Activated CD4-positive, alpha-beta T cell treated with anti-CD3 and anti-CD28 coated beads, Interleukin-2, amount 50 U/mL, for 48 hours (primary cell): ENCODE data around the gene KDM6A.
"Not testable (repeated sequence)": the region's sequence is repeated elsewhere in the genome, so short reads cannot be mapped to it uniquely, and the experiment has no call there.

ENCODE experiments used
- DNase-seq, 2 experiments: peaks; one replicate each; pipeline ENCODE4 v3.0.0-alpha.2; 2020

KDM6A gene

DNA sequence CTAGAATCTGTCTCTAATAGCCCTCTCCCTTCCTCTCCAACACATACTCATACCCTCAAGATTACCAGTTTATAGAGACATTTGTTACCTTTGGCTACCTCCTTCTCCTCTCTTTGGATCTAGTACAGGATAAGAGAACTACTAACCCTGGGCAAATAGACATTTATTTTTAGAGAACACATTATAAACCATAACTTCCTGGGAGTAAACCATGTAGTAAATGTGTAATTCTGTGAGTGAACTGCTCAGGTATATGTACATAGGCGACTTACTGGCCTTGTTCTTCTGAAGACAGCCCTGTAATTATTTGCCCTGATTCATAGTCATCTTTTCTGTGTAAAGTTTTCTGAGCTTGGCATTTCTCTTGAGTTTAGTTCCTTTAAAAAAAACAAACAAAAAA, 94.2 kb downstream of the KDM6A start:
- DNase-seq, result no peak

GRCh38 chrX:44970709-44971108, 97.7 kb downstream of the KDM6A start:
- DNase-seq, result no peak

DNA sequence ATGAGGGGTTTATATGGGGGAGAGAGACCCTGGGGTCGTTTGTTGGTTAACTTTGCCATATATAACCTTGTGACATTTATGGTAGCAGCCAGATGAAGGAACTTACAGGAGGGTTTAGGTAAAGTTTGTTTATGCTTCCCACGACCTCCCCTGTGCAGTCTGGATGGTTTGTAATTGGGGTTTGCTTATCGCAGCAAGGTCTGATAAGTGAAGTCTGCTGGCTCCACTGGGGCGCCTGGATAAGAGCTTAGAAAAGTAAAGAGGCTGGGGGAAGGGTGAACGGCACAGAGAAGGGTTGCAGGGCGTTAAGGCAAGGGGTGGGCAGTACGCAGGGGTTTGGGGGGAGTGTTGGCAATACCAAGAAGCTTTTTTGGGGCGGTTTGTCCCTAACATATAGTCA, 98.7 kb downstream of the KDM6A start:
- DNase-seq, result no peak

- no peak for DNase-seq
These were observed 99.1 kb downstream of the KDM6A start for GRCh38 chrX:44972132-44972531.

DNA sequence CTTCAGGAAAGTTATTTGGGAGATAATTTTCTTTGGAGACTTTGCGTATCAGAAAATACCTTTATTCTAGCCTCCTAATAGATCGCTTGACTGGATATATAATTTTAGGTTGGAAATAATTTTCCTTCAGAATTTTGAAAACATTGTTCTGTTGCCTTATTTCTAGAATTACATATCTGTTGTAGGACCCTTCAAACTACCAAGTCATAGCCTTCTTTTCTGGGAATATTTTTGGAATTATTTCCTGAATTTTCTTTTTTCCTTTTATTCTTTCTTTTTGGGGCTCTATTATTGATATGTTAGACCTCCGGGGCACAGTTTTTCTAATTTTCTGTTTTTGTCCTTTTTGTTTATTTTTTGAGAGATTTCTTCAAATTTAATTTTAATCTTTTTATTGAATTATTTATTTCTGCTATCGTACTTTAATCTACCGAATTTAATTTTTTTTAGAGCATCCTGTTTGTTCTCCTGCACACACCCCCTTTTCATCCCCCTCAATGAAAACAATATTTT, 100.5 kb downstream of the KDM6A start:
- DNase-seq, result no peak

DNA sequence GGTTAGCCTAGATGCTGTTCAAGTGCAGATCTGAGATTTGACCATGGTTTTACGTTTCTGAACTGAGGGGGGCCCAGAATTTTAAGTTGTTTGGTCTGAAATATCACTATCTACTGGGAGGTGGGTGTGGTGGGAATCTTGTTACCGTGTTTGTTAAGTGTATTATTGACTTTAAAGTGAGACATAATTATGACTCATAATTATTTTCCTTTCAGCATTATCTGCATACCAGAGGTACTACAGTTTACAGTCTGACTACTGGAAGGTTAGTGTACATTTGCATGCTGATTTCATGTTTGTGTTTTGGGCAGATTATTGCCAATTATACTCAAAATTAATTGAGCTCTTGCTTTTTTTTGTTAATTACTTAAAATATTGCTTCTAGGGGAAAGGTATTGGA, 101.5 kb downstream of the KDM6A start:
- DNase-seq, result no peak

- no peak for DNase-seq
These were observed 102.8 kb downstream of the KDM6A start for GRCh38 chrX:44975666-44976263.

GRCh38 chrX:44978976-44979375, 106.0 kb downstream of the KDM6A start:
- no peak for DNase-seq

GRCh38 chrX:44980403-44980802, 107.4 kb downstream of the KDM6A start:
- no peak for DNase-seq

DNA sequence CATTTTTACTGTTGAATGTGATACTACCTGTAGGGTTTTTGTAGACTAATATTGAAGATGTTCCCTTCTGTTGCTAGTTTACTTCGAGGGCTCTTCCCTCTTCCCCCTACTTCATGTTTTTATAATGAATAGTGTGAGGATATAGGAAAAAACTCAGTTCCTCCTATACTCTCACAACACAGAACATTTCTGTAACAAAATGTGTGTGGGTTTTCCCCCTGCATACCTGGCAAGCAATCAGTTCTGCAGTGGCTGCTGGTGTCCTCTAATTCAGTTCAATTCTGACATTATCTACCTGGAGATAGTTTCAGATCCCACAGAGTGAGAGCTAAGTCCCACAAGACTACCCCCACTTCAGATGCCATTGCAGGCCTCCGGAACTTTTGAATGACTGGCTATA, 107.9 kb downstream of the KDM6A start:
- no peak for DNase-seq

GRCh38 chrX:44989995-44990770, 117.2 kb downstream of the KDM6A start:
- no peak for DNase-seq

DNA sequence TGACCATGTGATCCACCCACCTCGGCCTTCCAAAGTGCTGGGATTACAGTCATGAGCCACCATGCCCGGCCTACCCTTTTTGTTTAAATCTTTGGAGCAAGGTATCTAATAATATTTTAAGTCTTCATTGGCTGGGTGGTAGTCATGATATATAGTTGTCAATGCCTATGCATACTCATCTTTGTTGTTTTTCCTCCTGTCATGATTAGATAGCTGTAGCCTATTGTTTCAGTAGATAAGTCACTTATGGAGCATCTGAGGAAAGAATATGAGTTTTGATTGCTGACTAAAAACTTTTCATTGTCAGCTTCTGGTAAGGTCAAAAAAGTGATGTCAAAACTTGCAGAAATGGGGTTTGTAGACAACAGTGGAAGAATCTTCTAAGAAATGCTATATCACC, 119.8 kb downstream of the KDM6A start:
- DNase-seq, result no peak

DNA sequence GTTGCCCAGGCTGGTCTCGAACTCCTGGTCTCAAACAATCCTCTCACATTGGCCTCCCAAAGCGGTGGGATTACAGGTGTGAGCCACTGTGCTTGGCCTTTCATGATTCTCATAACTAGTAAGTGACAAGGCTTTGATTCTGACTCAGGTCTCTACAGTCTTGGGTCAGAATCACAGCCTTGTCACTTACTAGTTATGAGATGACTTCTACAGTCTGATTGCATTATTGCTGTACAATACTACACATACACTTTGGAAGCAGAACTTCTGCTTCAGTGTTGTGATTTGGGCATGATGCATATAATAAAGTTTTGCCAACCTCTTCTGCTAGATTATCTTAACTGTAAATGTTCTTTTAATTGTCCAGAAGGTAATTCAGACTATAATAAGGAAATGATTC, 123.3 kb downstream of the KDM6A start:
- DNase-seq, result no peak

- no peak for DNase-seq
These were observed 124.4 kb downstream of the KDM6A start for GRCh38 chrX:44997282-44997812.

DNA sequence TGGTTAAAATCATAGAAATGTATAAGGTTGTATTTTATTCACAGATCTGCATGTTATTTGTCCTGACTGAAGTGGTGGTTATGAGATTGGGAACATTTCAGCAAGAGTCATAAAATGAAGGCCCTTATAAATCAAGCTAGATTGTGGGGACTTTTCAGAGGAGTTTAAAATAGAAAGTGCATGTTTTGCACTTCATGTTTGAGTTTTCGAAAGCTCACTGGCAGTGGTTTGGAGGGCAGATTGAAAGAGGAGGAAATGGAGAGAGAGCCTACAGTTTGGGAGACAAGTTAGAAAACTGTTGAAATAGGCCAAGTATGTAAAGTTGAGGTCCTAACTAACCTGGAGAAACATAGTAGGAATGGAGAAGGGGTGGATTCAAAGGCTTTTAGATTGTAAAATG, 124.9 kb downstream of the KDM6A start:
- DNase-seq, result no peak

- not testable (repeated sequence) for DNase-seq
These were observed 126.2 kb downstream of the KDM6A start for GRCh38 chrX:44999237-44999636.

DNA sequence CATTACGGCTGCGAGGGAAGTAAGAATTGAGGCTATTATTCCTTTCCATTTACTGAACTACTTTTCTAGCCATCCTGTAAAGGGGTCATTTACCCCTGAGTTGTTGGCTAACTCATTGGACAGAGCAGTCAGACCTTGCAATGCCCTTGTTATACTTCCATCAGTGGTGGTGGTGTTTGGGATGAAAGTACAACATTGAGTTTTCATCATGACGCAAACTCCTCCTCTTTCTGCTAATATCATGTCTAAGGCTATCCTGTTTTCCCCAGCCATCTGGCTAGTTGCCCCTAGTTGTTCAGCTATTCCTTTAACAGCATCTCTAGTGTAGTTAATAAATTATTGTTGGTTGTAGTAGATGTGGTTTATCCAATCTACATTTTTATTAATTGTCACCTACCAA, 126.9 kb downstream of the KDM6A start:
- not testable (repeated sequence) for DNase-seq

GRCh38 chrX:45001048-45001447, 128.1 kb downstream of the KDM6A start:
- DNase-seq, result no peak

DNA sequence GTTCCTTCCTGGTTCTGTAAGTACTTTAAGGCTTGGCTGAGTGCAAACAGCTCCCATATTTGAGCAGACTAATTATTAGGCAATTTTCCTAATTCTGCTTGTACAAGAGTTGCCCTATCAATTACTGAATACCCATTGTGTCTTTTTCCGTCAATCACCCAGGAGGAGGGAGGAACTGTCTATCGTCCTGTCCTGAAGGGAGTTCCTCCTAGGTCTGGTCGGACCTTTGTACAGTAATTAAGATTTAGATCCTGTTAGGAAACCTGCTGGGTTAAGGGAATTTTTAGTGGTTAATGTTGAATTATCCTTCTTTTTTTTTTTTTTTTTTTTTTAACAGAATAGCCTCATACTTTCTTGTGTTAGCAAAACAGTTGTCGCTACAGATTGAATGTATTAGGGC, 130.1 kb downstream of the KDM6A start:
- no peak for DNase-seq

DNA sequence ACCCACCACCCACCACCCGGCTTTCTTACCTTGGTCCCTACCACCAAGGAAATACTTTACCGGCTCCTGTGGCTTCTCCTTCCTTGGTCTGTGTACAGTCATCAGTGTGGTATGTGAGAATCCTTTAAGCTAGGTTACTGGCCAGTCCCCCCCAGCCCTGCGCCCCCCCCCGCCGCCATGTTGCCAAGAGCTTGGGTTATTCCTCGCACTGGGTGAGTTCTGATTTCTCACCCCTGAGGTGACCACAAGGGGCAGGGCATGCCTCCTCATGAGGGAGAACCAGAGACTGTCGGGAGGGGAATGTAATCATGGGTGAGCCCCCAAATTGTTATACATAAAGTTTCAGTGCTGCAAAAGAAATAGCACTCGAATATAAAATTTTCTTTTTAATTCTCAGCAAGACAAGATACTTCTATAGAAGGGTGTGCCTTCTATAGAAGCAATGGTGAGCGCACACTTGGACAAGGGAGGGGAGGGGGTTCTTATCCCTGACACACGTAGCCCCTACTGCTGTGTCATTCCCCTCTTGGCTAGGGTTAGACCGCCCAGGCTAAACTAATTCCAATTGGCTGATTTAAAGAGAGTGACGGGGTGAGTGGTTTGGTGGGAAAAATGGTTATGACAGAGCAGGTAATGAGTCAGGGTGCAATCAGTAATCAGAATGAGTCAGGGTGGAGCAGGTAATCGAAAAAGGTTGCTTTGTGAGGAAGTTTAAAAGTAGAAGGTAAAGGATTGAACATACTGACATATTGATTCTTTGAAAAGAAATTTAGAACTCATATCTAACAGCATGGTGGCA, 133.2 kb downstream of the KDM6A start:
- DNase-seq, result no peak

DNA sequence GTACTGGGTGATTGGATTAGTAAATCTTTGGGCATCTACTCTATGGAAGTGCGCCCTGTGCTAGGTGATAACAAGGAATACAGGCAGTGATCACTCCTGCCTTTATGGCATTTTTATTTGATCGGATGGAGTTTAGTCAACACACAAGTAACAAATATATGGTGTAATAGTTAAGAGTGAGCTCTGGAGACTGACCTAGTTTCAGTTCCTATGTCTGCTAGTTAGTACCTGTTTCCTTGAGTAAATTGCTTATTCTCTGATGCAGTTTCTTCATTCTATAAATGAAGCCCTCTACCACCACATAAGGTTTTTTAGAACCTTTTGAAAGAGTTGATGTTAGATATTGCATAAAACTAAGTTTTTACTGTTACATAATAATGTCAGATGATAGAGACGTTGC, 134.6 kb downstream of the KDM6A start:
- no peak for DNase-seq

- no peak for DNase-seq
These were observed 136.5 kb downstream of the KDM6A start for GRCh38 chrX:45009371-45010000.

DNA sequence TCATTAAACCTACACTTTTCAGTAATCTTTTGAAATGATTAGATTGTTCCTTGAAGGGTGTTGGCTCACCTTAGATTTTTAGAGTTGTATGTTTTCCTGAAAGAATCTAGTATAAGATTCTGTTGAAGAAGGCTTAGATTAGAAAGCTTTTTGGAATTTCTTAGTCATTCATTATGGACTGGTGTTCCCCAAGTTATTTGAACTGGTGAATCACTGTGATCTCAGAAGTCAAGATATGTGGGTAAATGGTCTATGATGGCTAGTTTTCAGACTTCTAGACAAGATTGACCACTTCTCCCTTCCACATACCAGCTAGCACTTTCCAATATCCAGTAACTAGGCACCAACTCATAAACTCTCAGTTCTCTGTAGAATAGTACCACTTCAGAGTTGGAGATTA, 138.1 kb downstream of the KDM6A start:
- no peak for DNase-seq
